H9 (cell line): ENCODE measurements around the gene PEX16. TPM values are rescaled to one million over a fixed set of nuclear protein-coding genes. Genes with fewer than 3 reads are reported as not detected.
A peak's percentile ranks its signal among the peaks of the same experiment; 100 is the strongest.

Source experiments
- DNase-seq: peaks from one replicate; pipeline ENCODE4 v3.0.0-alpha.2; 2017
- H2AFZ ChIP-seq: one replicate; pipeline ENCODE4 v1.6.1; 2013; ENCODE audit warnings: mild to moderate bottlenecking, low read length, control low read depth, moderate library complexity
- H2AK5ac ChIP-seq: 2 replicates; pipeline ENCODE4 v1.6.1; 2013; ENCODE audit warnings: low read length, control low read depth, mixed read lengths; ENCODE audit not compliant: insufficient read length
- H2BK120ac ChIP-seq: one replicate; pipeline ENCODE4 v1.6.1; 2013; ENCODE audit warnings: low read depth, mild to moderate bottlenecking, low read length, control low read depth, inconsistent platforms; ENCODE audit not compliant: poor library complexity, severe bottlenecking
- H2BK12ac ChIP-seq: 2 replicates; pipeline ENCODE4 v1.6.1; 2013; ENCODE audit warnings: low read length, control low read depth, mixed read lengths, low read depth; ENCODE audit not compliant: insufficient read length
- H2BK15ac ChIP-seq: 2 replicates; pipeline ENCODE4 v1.6.1; 2013; ENCODE audit warnings: low read depth, low read length, control low read depth
- H2BK20ac ChIP-seq: one replicate; pipeline ENCODE4 v1.6.1; 2013; ENCODE audit warnings: low read depth, mild to moderate bottlenecking, low read length, control low read depth, inconsistent platforms; ENCODE audit not compliant: poor library complexity, severe bottlenecking
- H2BK5ac ChIP-seq: 2 replicates; pipeline ENCODE4 v1.6.1; 2013; ENCODE audit warnings: low read length, control low read depth, mixed read lengths; ENCODE audit not compliant: insufficient read length
- H3K14ac ChIP-seq: 2 replicates; pipeline ENCODE4 v1.6.1; 2013; ENCODE audit warnings: low read length, control low read depth; ENCODE audit not compliant: insufficient read depth
- H3K18ac ChIP-seq: 2 replicates; pipeline ENCODE4 v1.6.1; 2013; ENCODE audit warnings: low read depth, mild to moderate bottlenecking, mixed read lengths, low read length, control low read depth; ENCODE audit not compliant: insufficient read length
- H3K23ac ChIP-seq: 2 replicates; pipeline ENCODE4 v1.6.1; 2013; ENCODE audit warnings: low read length, control low read depth, mixed read lengths, low read depth; ENCODE audit not compliant: insufficient read length
- H3K23me2 ChIP-seq: 2 replicates; pipeline ENCODE4 v1.6.1; 2013; ENCODE audit warnings: low read depth, mild to moderate bottlenecking, mixed read lengths, low read length, control low read depth; ENCODE audit not compliant: insufficient read length, poor library complexity, severe bottlenecking
- H3K27ac ChIP-seq: 2 replicates; pipeline ENCODE4 v1.5.1; 2013; ENCODE audit warnings: low read length, control low read depth, mixed read lengths, low read depth; ENCODE audit not compliant: insufficient read length
- H3K27me3 ChIP-seq: 2 replicates; pipeline ENCODE4 v1.6.1; 2013; ENCODE audit warnings: low read length, control low read depth, inconsistent platforms; ENCODE audit not compliant: insufficient read depth
- H3K4ac ChIP-seq: 2 replicates; pipeline ENCODE4 v1.6.1; 2013; ENCODE audit warnings: low read depth, mild to moderate bottlenecking, control low read depth, inconsistent platforms, low read length, moderate library complexity
- H3K4me1 ChIP-seq: 2 replicates; pipeline ENCODE4 v1.6.1; 2013; ENCODE audit warnings: low read length, control low read depth, inconsistent platforms; ENCODE audit not compliant: insufficient read depth
- H3K4me2 ChIP-seq: 2 replicates; pipeline ENCODE4 v1.6.1; 2013; ENCODE audit warnings: low read length, control low read depth, mixed read lengths; ENCODE audit not compliant: insufficient read length, insufficient read depth
- H3K56ac ChIP-seq: 2 replicates; pipeline ENCODE4 v1.6.1; 2013; ENCODE audit warnings: low read depth, mild to moderate bottlenecking, mixed read lengths, low read length, control low read depth; ENCODE audit not compliant: insufficient read length
- H3K79me1 ChIP-seq: 2 replicates; pipeline ENCODE4 v1.6.1; 2013; ENCODE audit warnings: low read depth, mild to moderate bottlenecking, moderate library complexity, low read length, control low read depth, inconsistent platforms; ENCODE audit not compliant: insufficient read depth, poor library complexity, severe bottlenecking
- H3K79me2 ChIP-seq: 2 replicates; pipeline ENCODE4 v1.6.1; 2013; ENCODE audit warnings: low read length, control low read depth, inconsistent platforms; ENCODE audit not compliant: insufficient read depth
- H3K9ac ChIP-seq: 2 replicates; pipeline ENCODE4 v1.6.1; 2013; ENCODE audit warnings: low read length, control low read depth, mixed read lengths; ENCODE audit not compliant: insufficient read length; ENCODE audit errors: extremely low read depth
- H3K9me3 ChIP-seq: one replicate; pipeline ENCODE4 v1.6.1; 2013; ENCODE audit warnings: low read depth, low read length, inconsistent platforms; ENCODE audit not compliant: control insufficient read depth
- H3T11ph ChIP-seq: one replicate; pipeline ENCODE4 v1.6.1; 2013; ENCODE audit warnings: mild to moderate bottlenecking, low read length, control low read depth, inconsistent platforms
- H4K20me1 ChIP-seq: one replicate; pipeline ENCODE4 v1.6.1; 2013; ENCODE audit not compliant: control insufficient read depth, insufficient read length, insufficient read depth
- H4K5ac ChIP-seq: 2 replicates; pipeline ENCODE4 v1.6.1; 2013; ENCODE audit warnings: low read depth, mild to moderate bottlenecking, mixed read lengths, low read length, control low read depth; ENCODE audit not compliant: insufficient read length
- H4K8ac ChIP-seq: replicated peaks from 2 replicates; pipeline ENCODE4 v1.6.1; 2013; ENCODE audit warnings: low read length, control low read depth, mixed read lengths, low read depth; ENCODE audit not compliant: insufficient read length
- H4K91ac ChIP-seq: 2 replicates; pipeline ENCODE4 v1.6.1; 2013; ENCODE audit warnings: low read depth, mild to moderate bottlenecking, moderate library complexity, mixed read lengths, low read length, control low read depth; ENCODE audit not compliant: insufficient read length
- H3K27ac Mint-ChIP-seq, 3 experiments: 2 replicates in 2 of 3; 3 replicates in 1 of 3; pipeline ENCODE4 v1.8.0; 2020 to 2021; ENCODE audit warnings: mixed read lengths in 3 of 3, mild to moderate bottlenecking in 1 of 3, moderate library complexity in 1 of 3
- H3K27me3 Mint-ChIP-seq: 2 replicates; pipeline ENCODE4 v1.8.0; 2021; ENCODE audit warnings: low read depth, mild to moderate bottlenecking, moderate library complexity, mixed read lengths
- H3K36me3 Mint-ChIP-seq, 3 experiments: 2 replicates in 2 of 3; 3 replicates in 1 of 3; pipeline ENCODE4 v1.8.0; 2020 to 2021; ENCODE audit warnings: low read depth in 3 of 3, mixed read lengths in 3 of 3; ENCODE audit not compliant: insufficient read depth in 1 of 3
- H3K4me1 Mint-ChIP-seq, 2 experiments: 2 replicates each; pipeline ENCODE4 v1.8.0; 2020; ENCODE audit warnings: mixed read lengths in 2 of 2
- H3K4me3 Mint-ChIP-seq, 2 experiments: 2 replicates in 1 of 2; 3 replicates in 1 of 2; pipeline ENCODE4 v1.8.0; 2020 to 2021; ENCODE audit warnings: mild to moderate bottlenecking in 2 of 2, mixed read lengths in 2 of 2, moderate library complexity in 1 of 2
- H3K9me3 Mint-ChIP-seq, 2 experiments: 2 replicates in 1 of 2; 3 replicates in 1 of 2; pipeline ENCODE4 v1.8.0; 2020; ENCODE audit warnings: mild to moderate bottlenecking in 2 of 2, mixed read lengths in 2 of 2, moderate library complexity in 1 of 2
- CTCF ChIP-seq: fragments of 200-600 bp; sonication (generic); conservative IDR thresholded peaks from 3 replicates; pipeline ENCODE4 v1.8.0; 2021; ENCODE audit warnings: antibody characterized with exemption, mild to moderate bottlenecking
- WGBS: extraction: QIAGEN DNeasy Blood & Tissue Kit; methylation state at CpG from one replicate; pipeline ENCODE4 v1.1.7; 2013; ENCODE audit warnings: missing lambda C conversion rate, low lambda C conversion rate, mixed read lengths; ENCODE audit not compliant: insufficient read length; ENCODE audit errors: extremely low coverage; 5-methylcytosine and 5-hydroxymethylcytosine counted together
- total RNA-seq: library from RNA; stranded (reverse); gene quantifications from 2 replicates; pipeline ENCODE4 v1.2.1, GENCODE V29; 2021

The PEX16 gene
- total RNA-seq, 1 experiment from 2014 or later: 30.8 TPM

GRCh38 chr11:45885921-45886721 lies 31.6 kb downstream of the PEX16 start:
- no peak overlapping the region for H4K91ac ChIP-seq
- H3K27me3 ChIP-seq: no peaks in the 10 kb centered on the region
- no peak overlapping the region for H3T11ph ChIP-seq
- H4K5ac ChIP-seq: no peak overlapping the region
- Mint-ChIP-seq H3K36me3 (peaks cover 0 to under 1% (median 0%) of the 10 kb centered on the region in 3 experiments; a peak in 1 of 7 replicates), H3K27me3 (peaks cover 10% of the 10 kb centered on the region), H3K4me1 (peaks cover 8 to 15% of the 10 kb centered on the region in 2 experiments), H3K9me3 (no peaks in the 10 kb centered on the region; a peak in 1 of 5 replicates), H3K4me3 (peak overlapping the region; percentile 73 to 81), H3K27ac (no peak overlapping the region)
- no peak overlapping the region; the same call in 1 of the 2 replicates for H3K14ac ChIP-seq
- H3K18ac ChIP-seq: no peak overlapping the region
- H3K9me3 ChIP-seq: no peaks in the 10 kb centered on the region
- H3K4ac ChIP-seq: no peak overlapping the region
- no peaks in the 10 kb centered on the region for H3K79me2 ChIP-seq
- no peaks in the 10 kb centered on the region for H3K23me2 ChIP-seq
- no peaks in the 10 kb centered on the region for H3K79me1 ChIP-seq
- no peak overlapping the region for H3K23ac ChIP-seq
- no peak overlapping the region for H2AFZ ChIP-seq
- H3K27ac ChIP-seq: no peak overlapping the region
- H3K4me1 ChIP-seq: 0 out of 2 replicates have a peak, but pooled peaks cover 2% of the 10 kb centered on the region
- no peak overlapping the region for H3K56ac ChIP-seq
- no peak overlapping the region for H2BK5ac ChIP-seq
- no peak overlapping the region for H2BK120ac ChIP-seq
- TF ChIP-seq CTCF: no peak
- H4K8ac ChIP-seq: no peak overlapping the region
- no CpG with 5 or more reads among the region's 43 CpGs for WGBS
- H4K20me1 ChIP-seq: no peaks in the 10 kb centered on the region
- no peak overlapping the region for H3K9ac ChIP-seq
- H3K4me2 ChIP-seq: peak overlapping the region; percentile 10
- H2BK20ac ChIP-seq: no peak overlapping the region
- no peak overlapping the region for H2BK15ac ChIP-seq
- H2BK12ac ChIP-seq: no peak overlapping the region
- DNase-seq: peak; percentile 82
- H2AK5ac ChIP-seq: no peak overlapping the region
